ENCODE measurements around the gene MEI1. TPM values are rescaled to one million over a fixed set of nuclear protein-coding genes. Genes with fewer than 3 reads are reported as not detected.

The MEI1 gene
- total RNA-seq, 1 experiment from 2014 or later: 0.18 TPM

DNA sequence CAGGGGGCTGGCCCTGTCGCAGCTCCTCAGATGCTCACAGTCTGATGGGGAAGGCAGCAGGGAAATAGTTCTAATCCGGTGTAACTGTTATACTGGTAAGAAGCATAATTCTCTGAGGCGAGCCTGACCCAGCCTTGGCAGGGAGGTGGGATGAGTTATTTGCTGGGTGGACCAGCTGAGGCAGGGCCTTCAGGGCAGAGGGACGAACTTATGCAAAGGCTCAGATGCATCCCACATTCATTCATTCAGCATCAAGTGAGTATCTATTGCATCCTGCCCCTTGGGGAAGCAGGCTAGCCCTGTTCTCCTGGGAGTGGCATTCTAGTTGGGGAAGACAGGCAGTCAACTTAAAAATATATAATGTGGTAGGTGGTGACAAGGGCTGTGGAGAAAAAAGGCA lies 120.0 kb downstream of the MEI1 start:
- DNase-seq (ENCODE audit: low read depth, low spot score) (no peak), ATAC-seq (no peak)
- in situ Hi-C loops (cut with HindIII; ENCODE audit: low pct_unique_long_range_greater_than_20kb, low sequenced_read_pairs) (no loop called here), intact Hi-C loops (cut with micrococcal nuclease; ENCODE audit: unreplicated experiment) (no loop called here)
- POLR2A ChIA-PET: no interaction called here
- Histone ChIP-seq H3K27ac (ENCODE audit: low read length) (no peak overlapping the region), H3K9me3 (ENCODE audit: control insufficient read depth, insufficient read depth, low read depth, low read length) (no peaks in the 10 kb centered on the region), H3K36me3 (ENCODE audit: control insufficient read depth, insufficient read depth, low read length) (no peaks in the 10 kb centered on the region), H3K4me3 (ENCODE audit: low read depth in 2 of 2, low read length in 2 of 2) (no peak overlapping the region), H3K4me1 (ENCODE audit: control insufficient read depth, insufficient read depth, low read length) (no peaks in the 10 kb centered on the region), H3K27me3 (ENCODE audit: control insufficient read depth, insufficient read depth, low read length) (no peaks in the 10 kb centered on the region)
- BruUV-seq (replicated peaks): no TSS peak
- CTCF ChIA-PET: no interaction called here
- no peak for TF ChIP-seq REST (IDR thresholded peaks at IDR 0.05; ENCODE audit: insufficient read depth in 1 of 2, low read depth in 2 of 2, low read length in 1 of 2)
- TF ChIP-seq TCF7L2 (IDR thresholded peaks at IDR 0.05; ENCODE audit: low read depth, low read length): no peak
- no peak for TF ChIP-seq POLR2AphosphoS5 (IDR thresholded peaks at IDR 0.05; ENCODE audit: low read depth, low read length)
- no peak for TF ChIP-seq CTCF (IDR thresholded peaks at IDR 0.05)
- TF ChIP-seq SIN3A (IDR thresholded peaks at IDR 0.05; ENCODE audit: borderline replicate concordance, insufficient read depth, low read depth, low read length): no peak

GRCh38 chr22:41820447-41820846 lies 121.1 kb downstream of the MEI1 start:
- intact Hi-C loops (cut with micrococcal nuclease; ENCODE audit: unreplicated experiment) (no loop called here), in situ Hi-C loops (cut with HindIII; ENCODE audit: low pct_unique_long_range_greater_than_20kb, low sequenced_read_pairs) (no loop called here)
- no peaks in the 10 kb centered on the region for H3K27me3 ChIP-seq (ENCODE audit: control insufficient read depth, insufficient read depth, low read length)
- H3K27ac ChIP-seq (ENCODE audit: low read length): no peak overlapping the region
- no peak for TF ChIP-seq SIN3A (IDR thresholded peaks at IDR 0.05; ENCODE audit: borderline replicate concordance, insufficient read depth, low read depth, low read length)
- TF ChIP-seq CTCF (IDR thresholded peaks at IDR 0.05): no peak
- TF ChIP-seq POLR2AphosphoS5 (IDR thresholded peaks at IDR 0.05; ENCODE audit: low read depth, low read length): no peak
- no peak for TF ChIP-seq TCF7L2 (IDR thresholded peaks at IDR 0.05; ENCODE audit: low read depth, low read length)
- TF ChIP-seq REST (IDR thresholded peaks at IDR 0.05; ENCODE audit: insufficient read depth in 1 of 2, low read depth in 2 of 2, low read length in 1 of 2): no peak
- CTCF ChIA-PET: no interaction called here
- DNase-seq (ENCODE audit: low read depth, low spot score) (no peak), ATAC-seq (no peak)
- POLR2A ChIA-PET: no interaction called here
- H3K4me3 ChIP-seq (ENCODE audit: low read depth in 2 of 2, low read length in 2 of 2): no peak overlapping the region
- no peaks in the 10 kb centered on the region for H3K4me1 ChIP-seq (ENCODE audit: control insufficient read depth, insufficient read depth, low read length)
- H3K36me3 ChIP-seq (ENCODE audit: control insufficient read depth, insufficient read depth, low read length): no peaks in the 10 kb centered on the region
- no peaks in the 10 kb centered on the region for H3K9me3 ChIP-seq (ENCODE audit: control insufficient read depth, insufficient read depth, low read depth, low read length)
- no TSS peak for BruUV-seq (replicated peaks)

Data from Panc1 (cell line).